K562 (cell line): ENCODE measurements around the gene TM4SF20. TPM values are rescaled to one million over a fixed set of nuclear protein-coding genes. Genes with fewer than 3 reads are reported as not detected.

Experiments
- BDP1 ChIP-seq: IDR thresholded peaks from 3 replicates; pipeline ENCODE4 v1.6.1; 2011; ENCODE audit not compliant: insufficient read length, insufficient read depth
- CTBP1 ChIP-seq: fragments of 450-650 bp; IDR thresholded peaks from 2 replicates; pipeline ENCODE4 v1.6.1; 2016; ENCODE audit warnings: borderline replicate concordance
- DMBX1 ChIP-seq: fragments of 250-450 bp; sonication (Bioruptor Pico); IDR thresholded peaks from 2 replicates; pipeline ENCODE4 v1.8.0; 2022; ENCODE audit warnings: inconsistent platforms, mild to moderate bottlenecking, moderate library complexity, borderline replicate concordance
- FOXA3 ChIP-seq, 2 experiments: fragments of 450-650 bp in 1 of 2; sonication (generic) in 1 of 2; formaldehyde crosslinking; IDR thresholded peaks in 1 of 2; conservative IDR thresholded peaks in 1 of 2; 2 replicates each; pipeline versions ENCODE4 v1.4.0 to v1.8.0; 2020 to 2022; ENCODE audit warnings: mild to moderate bottlenecking in 2 of 2, missing genetic modification reagents in 1 of 2
- GATAD2B ChIP-seq: fragments of 450-650 bp; IDR thresholded peaks from 2 replicates; pipeline ENCODE4 v1.6.1; 2017; ENCODE audit warnings: mild to moderate bottlenecking, borderline replicate concordance
- KAT2B ChIP-seq: IDR thresholded peaks from one replicate; pipeline ENCODE4 v1.6.1; 2012; ENCODE audit warnings: low read depth, mild to moderate bottlenecking, control low read depth, inconsistent platforms, low read length, moderate library complexity
- KDM2B ChIP-seq: fragments of 250-450 bp; sonication (Bioruptor Pico); IDR thresholded peaks from 2 replicates; pipeline ENCODE4 v1.8.0; 2021; ENCODE audit warnings: mild to moderate bottlenecking, moderate library complexity
- MTA2 ChIP-seq: fragments of 450-650 bp; IDR thresholded peaks from 2 replicates; pipeline ENCODE4 v1.6.1; 2016; ENCODE audit warnings: low read depth
- MXI1 ChIP-seq: IDR thresholded peaks from 2 replicates; pipeline ENCODE4 v1.6.1; 2011; ENCODE audit warnings: low read depth, mild to moderate bottlenecking, improper control_type of control experiment, low read length
- NELFE ChIP-seq: IDR thresholded peaks from 2 replicates; pipeline ENCODE4 v1.6.1; 2011; ENCODE audit warnings: mild to moderate bottlenecking; ENCODE audit not compliant: insufficient read depth, insufficient read length
- NEUROD1 ChIP-seq: fragments of 150-350 bp; IDR thresholded peaks from 2 replicates; pipeline ENCODE4 v1.6.1; 2014; ENCODE audit warnings: borderline replicate concordance, low read length, low read depth; ENCODE audit not compliant: partially characterized antibody
- NUFIP1 ChIP-seq: fragments of 450-650 bp; IDR thresholded peaks from 2 replicates; pipeline ENCODE4 v1.6.1; 2018; ENCODE audit not compliant: partially characterized antibody
- POLR2A ChIP-seq: fragments of 450-650 bp; conservative IDR thresholded peaks from 2 replicates; pipeline ENCODE4 v1.6.1; 2016
- PPARD ChIP-seq: fragments of 250-450 bp; sonication (Bioruptor Pico); IDR thresholded peaks from 2 replicates; pipeline ENCODE4 v1.8.0; 2022; ENCODE audit warnings: inconsistent platforms, mild to moderate bottlenecking, moderate library complexity
- PTTG1 ChIP-seq: fragments of 450-650 bp; IDR thresholded peaks from 2 replicates; pipeline ENCODE4 v1.6.1; 2016; ENCODE audit warnings: low read depth, mild to moderate bottlenecking, missing genetic modification characterization, missing compliant biosample characterization
- RBM14 ChIP-seq: fragments of 200-400 bp; formaldehyde crosslinking; IDR thresholded peaks from 2 replicates; pipeline ENCODE4 v1.6.1; 2018; ENCODE audit warnings: low read depth, mild to moderate bottlenecking, low read length, moderate library complexity, borderline replicate concordance; ENCODE audit not compliant: insufficient read depth
- RNF2 ChIP-seq: sonication (generic); IDR thresholded peaks from 2 replicates; pipeline ENCODE4 v1.6.1; 2016
- ZBTB7A ChIP-seq: IDR thresholded peaks from 2 replicates; pipeline ENCODE4 v1.6.1; 2011; ENCODE audit warnings: low read depth, mild to moderate bottlenecking, low read length, moderate library complexity, borderline replicate concordance; ENCODE audit not compliant: control insufficient read depth
- ZFP1 ChIP-seq: fragments of 450-650 bp; formaldehyde crosslinking; IDR thresholded peaks from 2 replicates; pipeline ENCODE4 v1.4.0; 2020; ENCODE audit warnings: mild to moderate bottlenecking, mixed read lengths
- ZNF146 ChIP-seq: IDR thresholded peaks from one replicate; pipeline ENCODE4 v1.6.1; 2018; ENCODE audit warnings: missing compliant biosample characterization; ENCODE audit not compliant: unreplicated experiment
- ZNF274 ChIP-seq: IDR thresholded peaks from 2 replicates; pipeline ENCODE4 v1.6.1; 2011; ENCODE audit warnings: low read depth, mild to moderate bottlenecking, low read length, moderate library complexity, borderline replicate concordance
- ZNF583 ChIP-seq: fragments of 250-450 bp; sonication (Bioruptor Pico); IDR thresholded peaks from 2 replicates; pipeline ENCODE4 v1.4.0; 2020
- ZNF586 ChIP-seq: fragments of 450-650 bp; formaldehyde crosslinking; conservative IDR thresholded peaks from 2 replicates; pipeline ENCODE4 v1.4.0; 2020; ENCODE audit warnings: mild to moderate bottlenecking, moderate library complexity
- ZZZ3 ChIP-seq: fragments of 450-650 bp; IDR thresholded peaks from 2 replicates; pipeline ENCODE4 v1.6.1; 2016; ENCODE audit warnings: antibody characterized with exemption, mild to moderate bottlenecking, moderate library complexity
- polyA plus RNA-seq, 8 experiments: library from polyadenylated mRNA; depleted of rRNA in 4 of 8; stranded (reverse) in 5 of 8; unstranded in 3 of 8; fragments of >200 nt; fragmentation: Nextera tagmentation in 2 of 8; fragmentation: Illumina TruSeq in 1 of 8; extraction: Ambion mirVana in 2 of 8; extraction: Trizol in 1 of 8; gene quantifications; 2 replicates each; pipeline versions ENCODE4 v1.2.1 to v1.2.3, GENCODE V29; 2011 to 2014; ENCODE audit warnings: inconsistent platforms in 1 of 8, missing spikeins in 1 of 8
- total RNA-seq, 7 experiments: library from RNA; depleted of rRNA in 6 of 7; stranded (reverse); fragments of >200 nt in 6 of 7; fragmentation: Illumina TruSeq in 2 of 7; extraction: Trizol in 2 of 7; gene quantifications; 2 replicates each; pipeline versions ENCODE4 v1.2.1 to v1.2.3, GENCODE V29; 2011 to 2021; ENCODE audit warnings: low replicate concordance in 1 of 7
- TF ChIP-seq, protein P1 (sequence below): IDR thresholded peaks from 3 replicates; pipeline ENCODE4 v1.6.1; 2011; ENCODE audit warnings: borderline replicate concordance, mild to moderate bottlenecking, moderate library complexity; ENCODE audit not compliant: insufficient read length; ENCODE audit errors: extremely low read depth
- TF ChIP-seq, protein P2 (sequence below): fragments of 250-450 bp; sonication (Bioruptor Pico); IDR thresholded peaks from 2 replicates; pipeline ENCODE4 v1.8.0; 2022; ENCODE audit warnings: moderate library complexity, mild to moderate bottlenecking, inconsistent platforms

The TM4SF20 gene
- total and polyA plus RNA-seq, 9 of the 15 experiments (the other 6 are each of a cell fraction or from before 2014, with no cell fraction given) = not detected

DNA sequence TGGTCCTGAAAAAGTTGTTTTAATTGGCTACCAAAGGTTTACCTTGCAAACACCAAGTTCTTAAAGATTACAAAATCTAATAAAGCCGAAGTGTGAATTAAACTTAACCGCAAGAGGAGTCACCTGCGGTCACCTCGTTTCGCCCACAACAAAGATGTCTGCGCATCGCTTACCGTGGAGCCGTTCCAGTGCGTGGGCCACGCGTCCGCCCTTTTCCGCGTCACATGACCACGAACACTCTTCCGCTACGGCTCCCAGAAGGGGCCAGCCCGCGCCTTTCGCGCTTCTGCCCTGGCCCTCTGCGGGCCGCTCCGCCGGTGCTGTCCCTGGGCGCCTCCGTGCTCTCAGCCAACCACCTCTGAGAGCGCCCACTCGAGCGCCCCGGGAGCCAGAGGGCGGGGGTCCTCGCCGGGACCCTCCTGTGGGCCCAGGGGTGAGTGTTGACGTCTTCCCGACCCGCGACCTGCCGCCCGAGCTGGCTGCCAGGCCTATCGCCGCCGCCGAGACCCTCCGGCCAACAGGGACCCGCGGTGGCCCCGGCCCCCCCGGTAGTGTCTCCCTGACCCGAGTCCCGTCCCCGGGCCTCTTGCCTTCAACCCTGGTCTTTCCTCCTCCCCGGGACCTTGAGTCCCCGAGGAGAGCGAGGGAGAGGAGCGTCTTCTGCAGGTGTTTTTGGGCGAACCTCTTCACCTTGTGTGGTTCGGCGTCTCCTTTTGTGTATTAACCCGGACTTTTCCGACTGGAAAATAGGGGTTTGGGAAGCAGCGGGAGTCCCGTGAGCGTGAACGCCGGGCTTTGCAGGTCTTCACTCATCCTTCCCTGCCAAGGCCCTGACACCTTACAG lies 53.9 kb downstream of the TM4SF20 start, which contains the start of gene MFF (continued):
- TF ChIP-seq KDM2B (CRISPR knock-in tag) (no peak), FOXA3 (CRISPR knock-in tag; conservative IDR thresholded peaks at IDR 0.05 in 1 of 2, IDR thresholded peaks at IDR 0.05 in 1 of 2) (peak in 1 of 2 experiments; percentile 75; a peak in 1 of 4 replicates), ZBTB7A (peak; percentile 71), NUFIP1 (no peak), BDP1 (no peak), PPARD (CRISPR knock-in tag) (no peak), POLR2A (peak; percentile 78), ZNF583 (no peak), ZFP1 (CRISPR knock-in tag) (no peak), ZNF146 (CRISPR knock-in tag) (no peak), GATAD2B (peak; percentile 19; the same call in 1 of the 2 replicates), ZNF586 (no peak), DMBX1 (peak; percentile 66; the same call in 1 of the 2 replicates), NEUROD1 (peak; percentile 73), ZZZ3 (no peak), CTBP1 (peak; percentile 44; the same call in 1 of the 2 replicates), ZNF274 (no peak), PTTG1 (no peak), RNF2 (peak; percentile 74; the same call in 1 of the 2 replicates), MTA2 (no peak), NELFE (no peak), RBM14 (no peak), MXI1 (no peak), KAT2B (no peak)
- TF ChIP-seq, protein P1, sequence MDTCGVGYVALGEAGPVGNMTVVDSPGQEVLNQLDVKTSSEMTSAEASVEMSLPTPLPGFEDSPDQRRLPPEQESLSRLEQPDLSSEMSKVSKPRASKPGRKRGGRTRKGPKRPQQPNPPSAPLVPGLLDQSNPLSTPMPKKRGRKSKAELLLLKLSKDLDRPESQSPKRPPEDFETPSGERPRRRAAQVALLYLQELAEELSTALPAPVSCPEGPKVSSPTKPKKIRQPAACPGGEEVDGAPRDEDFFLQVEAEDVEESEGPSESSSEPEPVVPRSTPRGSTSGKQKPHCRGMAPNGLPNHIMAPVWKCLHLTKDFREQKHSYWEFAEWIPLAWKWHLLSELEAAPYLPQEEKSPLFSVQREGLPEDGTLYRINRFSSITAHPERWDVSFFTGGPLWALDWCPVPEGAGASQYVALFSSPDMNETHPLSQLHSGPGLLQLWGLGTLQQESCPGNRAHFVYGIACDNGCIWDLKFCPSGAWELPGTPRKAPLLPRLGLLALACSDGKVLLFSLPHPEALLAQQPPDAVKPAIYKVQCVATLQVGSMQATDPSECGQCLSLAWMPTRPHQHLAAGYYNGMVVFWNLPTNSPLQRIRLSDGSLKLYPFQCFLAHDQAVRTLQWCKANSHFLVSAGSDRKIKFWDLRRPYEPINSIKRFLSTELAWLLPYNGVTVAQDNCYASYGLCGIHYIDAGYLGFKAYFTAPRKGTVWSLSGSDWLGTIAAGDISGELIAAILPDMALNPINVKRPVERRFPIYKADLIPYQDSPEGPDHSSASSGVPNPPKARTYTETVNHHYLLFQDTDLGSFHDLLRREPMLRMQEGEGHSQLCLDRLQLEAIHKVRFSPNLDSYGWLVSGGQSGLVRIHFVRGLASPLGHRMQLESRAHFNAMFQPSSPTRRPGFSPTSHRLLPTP = no peak
- TF ChIP-seq, protein P2, sequence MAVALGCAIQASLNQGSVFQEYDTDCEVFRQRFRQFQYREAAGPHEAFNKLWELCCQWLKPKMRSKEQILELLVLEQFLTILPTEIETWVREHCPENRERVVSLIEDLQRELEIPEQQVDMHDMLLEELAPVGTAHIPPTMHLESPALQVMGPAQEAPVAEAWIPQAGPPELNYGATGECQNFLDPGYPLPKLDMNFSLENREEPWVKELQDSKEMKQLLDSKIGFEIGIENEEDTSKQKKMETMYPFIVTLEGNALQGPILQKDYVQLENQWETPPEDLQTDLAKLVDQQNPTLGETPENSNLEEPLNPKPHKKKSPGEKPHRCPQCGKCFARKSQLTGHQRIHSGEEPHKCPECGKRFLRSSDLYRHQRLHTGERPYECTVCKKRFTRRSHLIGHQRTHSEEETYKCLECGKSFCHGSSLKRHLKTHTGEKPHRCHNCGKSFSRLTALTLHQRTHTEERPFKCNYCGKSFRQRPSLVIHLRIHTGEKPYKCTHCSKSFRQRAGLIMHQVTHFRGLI (CRISPR knock-in tag) = no peak
